Loucy (cell line): ENCODE measurements around the gene TTC16.

Source experiments
- H2AFZ ChIP-seq: fragments of 200-600 bp; sonication (generic); 2 replicates; pipeline ENCODE4 v1.6.0; 2016; ENCODE audit warnings: antibody characterized with exemption, mild to moderate bottlenecking, low read length, moderate library complexity
- H3F3A ChIP-seq: fragments of 200-600 bp; 2 replicates; pipeline ENCODE4 v1.6.0; 2016; ENCODE audit warnings: antibody characterized with exemption, low read depth, mild to moderate bottlenecking
- H3K27me3 ChIP-seq: fragments of 200-600 bp; sonication (generic); 2 replicates; pipeline ENCODE4 v1.6.1; 2014; ENCODE audit warnings: low read length, mild to moderate bottlenecking; ENCODE audit not compliant: insufficient read depth, poor library complexity, severe bottlenecking
- H3K36me3 ChIP-seq: fragments of 200-600 bp; sonication (generic); 2 replicates; pipeline ENCODE4 v1.6.1; 2016; ENCODE audit warnings: low read length; ENCODE audit not compliant: insufficient read depth
- H3K4me1 ChIP-seq: fragments of 200-600 bp; sonication (generic); 2 replicates; pipeline ENCODE4 v1.5.1; 2014; ENCODE audit warnings: low read length, mild to moderate bottlenecking; ENCODE audit not compliant: insufficient read depth, poor library complexity, severe bottlenecking
- H3K4me2 ChIP-seq: fragments of 200-600 bp; sonication (generic); 2 replicates; pipeline ENCODE4 v1.6.0; 2014; ENCODE audit warnings: antibody characterized with exemption, low read length, low read depth, mild to moderate bottlenecking; ENCODE audit not compliant: poor library complexity, severe bottlenecking
- H3K4me3 ChIP-seq: fragments of 200-600 bp; sonication (generic); 2 replicates; pipeline ENCODE4 v1.5.1; 2014; ENCODE audit warnings: low read length, mild to moderate bottlenecking, mixed read lengths; ENCODE audit not compliant: poor library complexity, severe bottlenecking
- H3K79me2 ChIP-seq: fragments of 200-600 bp; sonication (generic); 2 replicates; pipeline ENCODE4 v1.6.1; 2014; ENCODE audit warnings: low read length; ENCODE audit not compliant: insufficient read depth
- H3K9ac ChIP-seq: fragments of 200-600 bp; sonication (generic); 2 replicates; pipeline ENCODE4 v1.6.0; 2014; ENCODE audit warnings: mild to moderate bottlenecking, low read depth, low read length, moderate library complexity; ENCODE audit not compliant: poor library complexity, severe bottlenecking
- H3K9me2 ChIP-seq: fragments of 200-600 bp; sonication (generic); replicated peaks from 2 replicates; pipeline ENCODE4 v1.6.1; 2016; ENCODE audit warnings: low read depth, low read length, mixed read lengths
- H3K9me3 ChIP-seq: fragments of 200-600 bp; sonication (generic); 2 replicates; pipeline ENCODE4 v1.6.1; 2014; ENCODE audit warnings: mild to moderate bottlenecking, antibody characterized with exemption, low read length, low read depth; ENCODE audit not compliant: insufficient read depth
- H4K20me1 ChIP-seq: fragments of 200-600 bp; sonication (generic); 2 replicates; pipeline ENCODE4 v1.6.0; 2014; ENCODE audit warnings: antibody characterized with exemption, low read length, mild to moderate bottlenecking; ENCODE audit not compliant: insufficient read depth, poor library complexity, severe bottlenecking
- EZH2phosphoT487 ChIP-seq: fragments of 200-600 bp; IDR thresholded peaks from 2 replicates; pipeline ENCODE4 v1.6.1; 2018; ENCODE audit warnings: antibody characterized with exemption, mild to moderate bottlenecking, moderate library complexity, borderline replicate concordance
- TF ChIP-seq, protein P1 (sequence below): fragments of 200-600 bp; sonication (generic); conservative IDR thresholded peaks from 2 replicates; pipeline ENCODE4 v1.5.1; 2014; ENCODE audit warnings: mild to moderate bottlenecking, antibody characterized with exemption, low read length

Gene TTC16

DNA sequence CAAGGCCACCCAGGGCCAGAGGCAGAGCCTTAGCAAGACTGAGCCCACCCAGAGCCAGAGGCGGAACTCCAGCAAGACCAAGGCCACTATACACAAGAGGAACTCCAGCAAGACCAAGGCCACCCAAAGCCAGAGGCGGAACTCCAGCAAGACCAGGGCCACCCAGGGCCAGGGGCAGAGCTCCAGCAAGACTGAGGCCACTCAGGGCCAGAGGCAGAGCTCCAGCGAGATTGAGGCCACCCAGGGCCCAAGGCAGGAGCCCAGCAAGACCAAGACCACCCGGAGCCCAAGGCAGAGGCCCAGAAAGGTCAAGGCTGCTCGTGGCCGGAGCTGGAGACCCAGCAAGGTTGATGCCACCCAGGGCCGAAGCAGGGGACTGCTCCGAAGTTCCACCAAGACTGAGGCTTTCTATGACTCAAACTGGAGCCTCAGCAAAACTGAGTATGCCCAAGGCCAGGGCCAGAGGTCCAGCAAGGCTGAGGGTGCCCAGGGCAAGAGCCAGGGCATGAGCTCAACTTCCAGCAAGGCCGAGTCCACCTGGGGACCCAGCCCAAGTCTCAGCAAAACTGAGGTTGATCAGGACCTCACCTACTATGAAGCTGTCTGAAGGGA lies 15.0 kb downstream of the TTC16 start:
- Histone ChIP-seq H2AFZ (no peak overlapping the region), H3K9me3 (no peaks in the 10 kb centered on the region), H3K9me2 (no peaks in the 10 kb centered on the region), H3K27me3 (no peaks in the 10 kb centered on the region), H3K79me2 (peaks cover 9% of the 10 kb centered on the region), H3K4me2 (no peak overlapping the region), H3K4me3 (no peak overlapping the region), H3K4me1 (peaks cover 14% of the 10 kb centered on the region), H3K9ac (no peak overlapping the region), H3F3A (no peaks in the 10 kb centered on the region), H4K20me1 (peaks cover 5% of the 10 kb centered on the region), H3K36me3 (no peaks in the 10 kb centered on the region)
- TF ChIP-seq, protein P1, sequence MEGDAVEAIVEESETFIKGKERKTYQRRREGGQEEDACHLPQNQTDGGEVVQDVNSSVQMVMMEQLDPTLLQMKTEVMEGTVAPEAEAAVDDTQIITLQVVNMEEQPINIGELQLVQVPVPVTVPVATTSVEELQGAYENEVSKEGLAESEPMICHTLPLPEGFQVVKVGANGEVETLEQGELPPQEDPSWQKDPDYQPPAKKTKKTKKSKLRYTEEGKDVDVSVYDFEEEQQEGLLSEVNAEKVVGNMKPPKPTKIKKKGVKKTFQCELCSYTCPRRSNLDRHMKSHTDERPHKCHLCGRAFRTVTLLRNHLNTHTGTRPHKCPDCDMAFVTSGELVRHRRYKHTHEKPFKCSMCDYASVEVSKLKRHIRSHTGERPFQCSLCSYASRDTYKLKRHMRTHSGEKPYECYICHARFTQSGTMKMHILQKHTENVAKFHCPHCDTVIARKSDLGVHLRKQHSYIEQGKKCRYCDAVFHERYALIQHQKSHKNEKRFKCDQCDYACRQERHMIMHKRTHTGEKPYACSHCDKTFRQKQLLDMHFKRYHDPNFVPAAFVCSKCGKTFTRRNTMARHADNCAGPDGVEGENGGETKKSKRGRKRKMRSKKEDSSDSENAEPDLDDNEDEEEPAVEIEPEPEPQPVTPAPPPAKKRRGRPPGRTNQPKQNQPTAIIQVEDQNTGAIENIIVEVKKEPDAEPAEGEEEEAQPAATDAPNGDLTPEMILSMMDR = no peak
- TF ChIP-seq EZH2phosphoT487 = no peak

DNA sequence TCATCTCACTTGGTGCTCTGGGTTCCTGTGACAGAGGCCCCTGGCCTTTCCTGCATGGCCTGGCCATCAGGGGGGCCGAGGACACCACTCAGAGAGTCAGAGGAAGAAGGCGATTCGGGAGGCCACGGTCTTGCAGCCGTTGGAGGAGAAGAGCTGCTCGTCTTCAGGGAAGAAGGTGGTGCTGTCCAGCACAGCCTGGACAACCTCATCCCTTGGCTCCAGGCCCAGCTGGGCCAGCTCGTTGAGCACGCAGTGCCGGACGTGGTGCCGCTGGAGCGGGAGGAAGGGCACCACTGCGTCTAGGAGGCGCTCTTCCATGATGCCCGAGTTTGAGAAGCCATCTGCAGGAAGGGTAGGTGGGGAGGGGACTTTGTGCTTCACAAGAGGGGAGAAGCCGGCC lies 16.1 kb downstream of the TTC16 start:
- H3K4me3 ChIP-seq = no peak overlapping the region
- H3K4me2 ChIP-seq = no peak overlapping the region
- no peaks in the 10 kb centered on the region for H3K9me3 ChIP-seq
- H4K20me1 ChIP-seq = peaks cover 5% of the 10 kb centered on the region
- H2AFZ ChIP-seq = no peak overlapping the region
- H3K9ac ChIP-seq = no peak overlapping the region
- TF ChIP-seq EZH2phosphoT487 = no peak
- TF ChIP-seq, protein P1 = no peak
- no peaks in the 10 kb centered on the region for H3K27me3 ChIP-seq
- H3K4me1 ChIP-seq = peaks cover 14% of the 10 kb centered on the region
- no peaks in the 10 kb centered on the region for H3K36me3 ChIP-seq
- no peaks in the 10 kb centered on the region for H3F3A ChIP-seq
- no peaks in the 10 kb centered on the region for H3K9me2 ChIP-seq
- H3K79me2 ChIP-seq = peaks cover 9% of the 10 kb centered on the region

DNA sequence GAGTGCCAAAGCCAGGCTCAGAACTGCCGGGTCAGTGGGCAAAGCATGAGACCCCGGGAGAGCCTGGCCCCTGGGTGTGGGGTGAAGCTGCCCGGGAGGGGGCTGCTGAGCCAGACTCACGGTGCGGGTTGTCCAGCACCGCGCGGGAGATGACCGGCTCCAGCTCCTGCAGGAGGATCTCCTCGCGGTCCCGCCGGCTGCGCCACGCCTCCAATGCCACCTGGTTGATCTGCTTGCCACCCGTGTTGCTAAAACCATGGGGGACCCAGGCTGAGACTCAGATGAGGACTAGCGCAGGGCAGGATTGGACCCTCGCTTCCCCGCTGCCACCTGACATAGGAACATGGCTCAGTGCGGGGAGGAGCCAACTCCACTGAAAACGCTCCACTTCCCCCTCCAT lies 16.6 kb downstream of the TTC16 start:
- no peaks in the 10 kb centered on the region for H3K36me3 ChIP-seq
- H3K4me2 ChIP-seq = no peak overlapping the region
- no peak overlapping the region for H2AFZ ChIP-seq
- H3K27me3 ChIP-seq = no peaks in the 10 kb centered on the region
- TF ChIP-seq, protein P1 = no peak
- TF ChIP-seq EZH2phosphoT487 = no peak
- no peaks in the 10 kb centered on the region for H3K9me3 ChIP-seq
- H3K9me2 ChIP-seq = no peaks in the 10 kb centered on the region
- peaks cover 5% of the 10 kb centered on the region for H4K20me1 ChIP-seq
- no peaks in the 10 kb centered on the region for H3F3A ChIP-seq
- H3K4me3 ChIP-seq = no peak overlapping the region
- peaks cover 9% of the 10 kb centered on the region for H3K79me2 ChIP-seq
- peaks cover 14% of the 10 kb centered on the region for H3K4me1 ChIP-seq
- H3K9ac ChIP-seq = no peak overlapping the region
